ENCODE measurements around the gene BNC1. TPM values are rescaled to one million over a fixed set of nuclear protein-coding genes. Genes with fewer than 3 reads are reported as not detected.
"Not testable (repeated sequence)": the region's sequence is repeated elsewhere in the genome, so short reads cannot be mapped to it uniquely, and the experiment has no call there.

Gene BNC1
- total RNA-seq, 1 donor from 2014 or later: 2.3 TPM

DNA sequence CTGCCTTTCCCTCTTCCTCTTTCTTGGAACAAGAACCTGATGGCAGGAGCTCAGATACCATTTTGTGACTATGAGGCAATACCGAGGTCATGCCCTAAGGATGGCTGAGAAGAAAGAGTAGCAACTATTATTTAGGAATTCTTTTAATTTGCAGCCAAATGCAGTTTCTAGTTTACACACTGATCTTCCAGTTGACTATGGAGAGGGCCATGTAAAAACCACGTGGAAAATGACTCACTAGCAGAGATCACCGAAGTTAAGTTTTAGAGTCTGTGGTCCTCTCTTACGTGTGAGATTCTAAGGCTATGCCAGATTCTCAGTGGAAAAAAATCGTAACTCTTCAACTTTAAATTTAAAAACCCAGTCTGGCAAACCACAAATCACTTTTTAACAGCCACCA, 7.8 kb downstream of the BNC1 start:
- TF ChIP-seq, protein P1, sequence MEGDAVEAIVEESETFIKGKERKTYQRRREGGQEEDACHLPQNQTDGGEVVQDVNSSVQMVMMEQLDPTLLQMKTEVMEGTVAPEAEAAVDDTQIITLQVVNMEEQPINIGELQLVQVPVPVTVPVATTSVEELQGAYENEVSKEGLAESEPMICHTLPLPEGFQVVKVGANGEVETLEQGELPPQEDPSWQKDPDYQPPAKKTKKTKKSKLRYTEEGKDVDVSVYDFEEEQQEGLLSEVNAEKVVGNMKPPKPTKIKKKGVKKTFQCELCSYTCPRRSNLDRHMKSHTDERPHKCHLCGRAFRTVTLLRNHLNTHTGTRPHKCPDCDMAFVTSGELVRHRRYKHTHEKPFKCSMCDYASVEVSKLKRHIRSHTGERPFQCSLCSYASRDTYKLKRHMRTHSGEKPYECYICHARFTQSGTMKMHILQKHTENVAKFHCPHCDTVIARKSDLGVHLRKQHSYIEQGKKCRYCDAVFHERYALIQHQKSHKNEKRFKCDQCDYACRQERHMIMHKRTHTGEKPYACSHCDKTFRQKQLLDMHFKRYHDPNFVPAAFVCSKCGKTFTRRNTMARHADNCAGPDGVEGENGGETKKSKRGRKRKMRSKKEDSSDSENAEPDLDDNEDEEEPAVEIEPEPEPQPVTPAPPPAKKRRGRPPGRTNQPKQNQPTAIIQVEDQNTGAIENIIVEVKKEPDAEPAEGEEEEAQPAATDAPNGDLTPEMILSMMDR (IDR thresholded peaks at IDR 0.05): no peak
- Mint-ChIP-seq H3K4me1 (ENCODE audit: low read depth) (no peaks in the 10 kb centered on the region), H3K9me3 (ENCODE audit: low read depth) (no peaks in the 10 kb centered on the region), H3K36me3 (ENCODE audit: low read depth) (no peaks in the 10 kb centered on the region), H3K4me3 (ENCODE audit: unreplicated experiment) (no peak overlapping the region), H3K27ac (ENCODE audit: unreplicated experiment) (no peak overlapping the region), H3K27me3 (ENCODE audit: low read depth) (peaks cover 3% of the 10 kb centered on the region)
- DNase-seq (ENCODE audit: low spot score): no peak

DNA sequence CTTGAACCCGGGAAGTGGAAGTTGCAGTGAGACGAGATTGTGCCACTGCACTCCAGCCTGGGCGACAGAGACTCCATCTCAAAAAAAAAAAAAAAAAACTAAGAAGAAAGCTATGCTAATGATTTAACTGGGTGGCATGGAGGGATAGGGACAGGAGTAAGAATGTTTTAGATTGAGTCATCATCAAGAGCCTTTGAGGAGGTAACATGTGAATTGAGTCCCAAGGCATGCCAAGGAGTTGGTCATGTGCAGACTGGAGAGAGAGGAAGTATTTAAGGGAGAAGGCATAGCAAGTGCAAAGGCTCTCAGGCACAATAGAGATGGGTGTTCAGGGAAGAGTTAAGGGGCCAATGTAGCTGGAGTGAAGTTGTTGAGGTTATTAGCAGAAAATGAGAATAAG, 9.1 kb downstream of the BNC1 start:
- Mint-ChIP-seq H3K4me1 (ENCODE audit: low read depth) (no peaks in the 10 kb centered on the region), H3K27ac (ENCODE audit: unreplicated experiment) (no peak overlapping the region), H3K4me3 (ENCODE audit: unreplicated experiment) (no peak overlapping the region), H3K27me3 (ENCODE audit: low read depth) (peaks cover under 1% of the 10 kb centered on the region), H3K9me3 (ENCODE audit: low read depth) (no peaks in the 10 kb centered on the region), H3K36me3 (ENCODE audit: low read depth) (no peaks in the 10 kb centered on the region)
- TF ChIP-seq, protein P1 (IDR thresholded peaks at IDR 0.05): no peak
- no peak for DNase-seq (ENCODE audit: low spot score)

DNA sequence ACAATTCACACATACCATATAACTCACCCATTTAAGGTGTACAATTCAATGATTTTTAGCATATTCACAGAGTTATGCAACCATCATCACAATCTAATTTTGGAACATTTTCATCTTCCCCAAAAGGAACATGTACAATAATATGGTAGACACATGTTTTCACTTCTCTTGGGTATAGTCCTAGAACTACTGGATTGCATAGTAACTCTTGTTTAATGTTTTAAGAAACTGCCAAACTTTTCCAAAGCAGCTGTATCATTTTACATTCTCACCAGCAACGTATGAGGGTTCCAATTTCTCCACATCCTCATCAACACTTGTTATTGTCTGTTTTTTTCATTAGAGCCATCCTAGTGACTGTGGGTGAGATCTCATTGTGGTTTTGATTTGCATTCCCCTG, 14.3 kb downstream of the BNC1 start:
- H3K4me1 Mint-ChIP-seq (ENCODE audit: low read depth): no peaks in the 10 kb centered on the region
- TF ChIP-seq, protein P1 (IDR thresholded peaks at IDR 0.05): no peak
- H3K4me3 Mint-ChIP-seq (ENCODE audit: unreplicated experiment): no peak overlapping the region
- no peaks in the 10 kb centered on the region for H3K9me3 Mint-ChIP-seq (ENCODE audit: low read depth)
- H3K36me3 Mint-ChIP-seq (ENCODE audit: low read depth): peaks cover 1% of the 10 kb centered on the region
- DNase-seq (ENCODE audit: low spot score): no peak
- no peaks in the 10 kb centered on the region for H3K27me3 Mint-ChIP-seq (ENCODE audit: low read depth)
- no peak overlapping the region for H3K27ac Mint-ChIP-seq (ENCODE audit: unreplicated experiment)

DNA sequence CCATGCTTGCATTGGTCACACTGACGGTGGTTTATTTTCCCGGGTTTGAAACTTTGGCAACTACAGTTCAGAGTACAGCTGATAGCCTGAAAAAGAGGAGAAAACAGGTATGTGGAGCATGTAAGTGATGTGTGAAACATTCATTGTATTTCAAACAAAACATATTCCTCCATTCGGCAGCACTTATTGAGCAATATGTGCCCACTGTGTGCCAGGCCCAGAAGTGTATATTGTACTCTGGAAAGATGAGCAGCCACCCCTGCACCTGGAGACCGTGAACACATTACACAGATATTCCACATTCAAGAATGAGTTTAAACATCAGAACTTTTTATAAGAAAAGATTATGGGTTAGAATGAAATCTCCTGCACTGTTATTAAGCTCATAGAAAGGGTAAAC, 16.3 kb downstream of the BNC1 start:
- Mint-ChIP-seq H3K4me3 (ENCODE audit: unreplicated experiment) (no peak overlapping the region), H3K36me3 (ENCODE audit: low read depth) (peaks cover 1% of the 10 kb centered on the region), H3K4me1 (ENCODE audit: low read depth) (no peaks in the 10 kb centered on the region), H3K9me3 (ENCODE audit: low read depth) (no peaks in the 10 kb centered on the region), H3K27ac (ENCODE audit: unreplicated experiment) (no peak overlapping the region), H3K27me3 (ENCODE audit: low read depth) (no peaks in the 10 kb centered on the region)
- DNase-seq (ENCODE audit: low spot score): no peak
- TF ChIP-seq, protein P1 (IDR thresholded peaks at IDR 0.05): no peak

DNA sequence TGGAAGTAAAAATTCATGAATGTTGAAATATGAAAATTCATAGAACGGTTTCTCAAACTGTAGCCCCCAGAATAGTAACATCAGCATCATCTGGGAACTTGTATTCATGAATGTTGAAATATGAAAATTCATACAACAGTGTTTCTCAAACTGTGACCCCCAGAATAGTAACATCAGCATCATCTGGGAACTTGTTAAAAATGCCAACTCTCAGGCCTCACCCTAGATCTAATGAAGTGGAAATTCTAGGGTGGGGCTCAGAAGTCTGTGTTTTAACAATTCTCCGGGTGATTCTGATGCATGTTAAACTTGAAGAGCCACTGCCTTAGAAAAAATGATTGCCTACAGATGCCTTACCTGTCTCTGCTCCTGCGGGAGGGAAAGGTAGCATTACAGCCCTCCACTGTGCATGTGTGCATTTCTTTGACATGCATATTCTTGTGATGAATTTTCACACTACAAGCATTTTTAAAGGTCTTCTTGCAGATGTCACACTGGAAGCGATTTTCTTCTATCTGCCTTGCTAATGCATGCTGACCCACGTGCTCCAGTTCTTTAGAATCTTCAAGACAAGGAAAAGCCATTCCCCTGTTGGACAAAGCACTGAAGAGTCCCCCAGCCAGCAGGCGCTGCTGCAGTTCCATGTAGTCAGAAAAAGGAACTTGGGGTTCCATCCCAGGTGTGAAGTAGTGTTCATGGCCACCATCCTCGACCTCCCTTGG, 21.7 kb downstream of the BNC1 start:
- no peak overlapping the region for H3K27ac Mint-ChIP-seq (ENCODE audit: unreplicated experiment)
- no peak for DNase-seq (ENCODE audit: low spot score)
- no peaks in the 10 kb centered on the region for H3K4me1 Mint-ChIP-seq (ENCODE audit: low read depth)
- no peaks in the 10 kb centered on the region for H3K9me3 Mint-ChIP-seq (ENCODE audit: low read depth)
- H3K27me3 Mint-ChIP-seq (ENCODE audit: low read depth): no peaks in the 10 kb centered on the region
- peaks cover 3% of the 10 kb centered on the region for H3K36me3 Mint-ChIP-seq (ENCODE audit: low read depth)
- H3K4me3 Mint-ChIP-seq (ENCODE audit: unreplicated experiment): no peak overlapping the region
- TF ChIP-seq, protein P1 (IDR thresholded peaks at IDR 0.05): no peak

DNA sequence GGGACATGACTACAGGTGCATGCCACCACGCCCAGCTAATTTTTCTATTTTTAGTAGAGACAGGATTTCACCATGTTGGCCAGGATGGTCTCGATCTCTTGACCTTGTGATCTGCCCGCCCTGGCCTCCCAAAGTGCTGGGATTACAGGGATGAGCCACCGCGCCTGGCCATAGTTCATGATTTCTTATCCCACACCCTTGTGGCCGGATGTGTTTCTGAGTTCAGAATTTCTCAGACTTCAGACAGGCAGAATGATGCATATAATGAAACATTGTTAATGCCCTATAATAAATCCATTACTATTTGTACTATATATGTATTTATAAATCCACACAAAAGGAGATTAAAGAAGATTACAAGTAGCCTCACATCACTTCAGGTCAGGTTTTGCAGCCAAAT, 22.3 kb downstream of the BNC1 start:
- not testable (repeated sequence) for H3K27ac Mint-ChIP-seq (ENCODE audit: unreplicated experiment); DNase-seq (ENCODE audit: low spot score); H3K36me3 Mint-ChIP-seq (ENCODE audit: low read depth); H3K9me3 Mint-ChIP-seq (ENCODE audit: low read depth); H3K4me1 Mint-ChIP-seq (ENCODE audit: low read depth); H3K27me3 Mint-ChIP-seq (ENCODE audit: low read depth); H3K4me3 Mint-ChIP-seq (ENCODE audit: unreplicated experiment)
